ENCODE measurements around the gene ZFPM1.
A peak's percentile ranks its signal among the peaks of the same experiment; 100 is the strongest.

ZFPM1 gene

GRCh38 chr16:88526906-88527185, 73.8 kb downstream of the ZFPM1 start:
- DNase-seq (ENCODE audit: low read depth in 2 of 2), result no peak

DNA sequence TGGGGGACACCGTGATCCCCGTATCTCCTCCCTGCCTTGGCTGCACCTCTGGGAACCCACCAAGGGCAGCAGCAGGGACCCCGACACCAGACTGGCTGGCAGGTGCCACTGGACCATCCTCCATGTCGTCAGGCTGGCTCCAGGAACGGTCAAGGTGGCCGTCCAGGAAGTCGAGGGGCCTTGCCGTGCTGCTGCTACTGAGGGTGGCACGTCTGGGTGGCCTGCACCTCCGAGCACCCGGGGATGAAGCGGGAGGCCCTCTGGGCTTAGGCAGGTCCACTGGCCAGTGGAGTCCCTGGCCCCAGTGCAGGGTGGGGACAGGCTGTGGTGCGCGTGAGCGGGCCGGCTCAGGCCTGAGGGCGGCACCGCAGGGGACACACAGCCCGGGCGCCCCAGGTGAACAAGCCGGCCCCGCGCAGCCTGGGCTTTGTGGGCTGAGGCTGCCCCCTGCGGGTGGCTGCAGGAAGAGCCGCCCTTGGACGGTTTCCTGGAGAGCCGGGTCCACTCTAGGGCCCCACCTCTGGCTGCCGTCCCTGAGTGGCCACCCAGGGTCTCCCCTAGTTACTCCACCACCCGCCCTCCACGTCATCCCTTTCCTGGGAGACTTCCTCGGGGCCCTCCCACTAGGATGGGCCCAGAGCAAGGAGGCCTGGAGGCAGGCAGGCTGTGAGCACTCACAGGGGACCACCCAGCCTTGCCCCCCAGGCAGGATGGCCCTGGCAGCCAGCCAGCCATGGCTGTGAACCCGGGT, 74.3 kb downstream of the ZFPM1 start:
- DNase-seq (ENCODE audit: low read depth in 2 of 2), result peak; percentile 50

GRCh38 chr16:88527937-88528743, 75.1 kb downstream of the ZFPM1 start:
- DNase-seq (ENCODE audit: low read depth in 2 of 2), result no peak

DNA sequence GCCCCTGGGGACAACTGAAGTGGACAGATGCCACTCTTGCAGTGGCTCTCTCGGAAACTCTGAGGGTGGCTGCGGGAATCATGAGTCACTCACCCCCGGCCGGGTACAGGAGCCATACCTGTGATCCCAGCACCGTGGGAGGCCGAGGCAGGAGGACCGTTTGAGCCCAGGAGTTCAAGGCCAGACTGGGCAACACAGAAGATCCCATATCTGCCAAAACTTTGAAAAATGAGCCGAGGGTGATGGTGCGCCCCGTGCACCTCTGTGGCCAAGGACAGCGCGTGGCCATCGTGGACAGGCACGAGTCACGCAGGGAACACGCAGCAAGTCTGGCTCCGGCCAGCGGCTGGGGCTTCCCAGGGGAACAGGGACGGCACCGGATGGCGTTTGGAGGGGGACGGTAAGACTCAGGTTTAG, 75.8 kb downstream of the ZFPM1 start:
- no peak for DNase-seq (ENCODE audit: low read depth in 2 of 2)

GRCh38 chr16:88529596-88529995, 76.5 kb downstream of the ZFPM1 start:
- no peak for DNase-seq (ENCODE audit: low read depth in 2 of 2)

GRCh38 chr16:88530051-88530857, 77.2 kb downstream of the ZFPM1 start:
- DNase-seq (ENCODE audit: low read depth in 2 of 2), result no peak

GRCh38 chr16:88530858-88531203, 77.8 kb downstream of the ZFPM1 start:
- no peak for DNase-seq (ENCODE audit: low read depth in 2 of 2)

DNA sequence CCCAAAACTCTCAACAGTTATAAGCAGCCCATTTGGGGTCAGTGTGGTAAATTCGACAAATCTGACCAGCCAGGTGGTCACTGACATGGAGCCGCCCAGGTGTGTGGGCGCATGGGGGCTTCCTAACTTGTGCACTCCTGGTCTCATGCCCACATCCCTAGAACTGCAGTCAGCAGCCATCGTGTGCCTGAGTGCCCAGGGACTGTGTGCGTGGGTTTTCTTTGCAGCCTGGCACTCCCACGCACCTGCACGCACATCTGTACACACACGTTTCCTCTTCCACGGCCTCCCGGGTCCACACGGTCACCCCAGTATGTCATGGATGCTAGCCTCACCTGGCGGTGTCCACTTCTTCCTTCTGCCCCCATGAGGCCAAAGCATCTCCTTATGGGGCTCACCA, 78.3 kb downstream of the ZFPM1 start:
- no peak for DNase-seq (ENCODE audit: low read depth in 2 of 2)

DNA sequence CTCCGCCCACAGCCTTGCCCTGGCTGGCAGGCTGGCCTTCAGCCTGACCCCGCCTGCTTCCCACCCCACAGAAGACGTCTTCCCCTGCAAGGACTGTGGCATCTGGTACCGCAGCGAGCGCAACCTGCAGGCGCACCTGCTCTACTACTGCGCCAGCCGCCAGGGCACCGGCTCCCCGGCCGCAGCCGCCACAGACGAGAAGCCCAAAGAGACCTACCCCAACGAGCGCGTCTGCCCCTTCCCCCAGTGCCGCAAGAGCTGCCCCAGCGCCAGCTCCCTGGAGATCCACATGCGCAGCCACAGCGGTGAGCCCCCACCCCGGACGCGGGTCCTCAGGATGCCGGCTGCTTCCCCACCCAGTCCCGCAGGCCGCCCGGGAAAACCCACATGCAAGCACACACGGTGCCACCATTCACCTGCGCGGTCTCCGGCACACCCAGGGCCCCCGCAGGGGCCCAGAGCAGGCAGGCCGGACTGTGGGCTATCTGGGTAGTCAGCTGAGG, 78.9 kb downstream of the ZFPM1 start:
- DNase-seq (ENCODE audit: low read depth in 2 of 2), result no peak

- no peak for DNase-seq (ENCODE audit: low read depth in 2 of 2)
These were observed 79.6 kb downstream of the ZFPM1 start for GRCh38 chr16:88532434-88533241.

- DNase-seq (ENCODE audit: low read depth in 2 of 2), result no peak
These were observed 80.4 kb downstream of the ZFPM1 start for GRCh38 chr16:88533381-88533917.

- DNase-seq (ENCODE audit: low read depth in 2 of 2), result peak; percentile 63 to 64
These were observed 81.0 kb downstream of the ZFPM1 start for GRCh38 chr16:88533932-88534637.

GRCh38 chr16:88534638-88535190, 81.6 kb downstream of the ZFPM1 start:
- DNase-seq (ENCODE audit: low read depth in 2 of 2), result no peak

DNA sequence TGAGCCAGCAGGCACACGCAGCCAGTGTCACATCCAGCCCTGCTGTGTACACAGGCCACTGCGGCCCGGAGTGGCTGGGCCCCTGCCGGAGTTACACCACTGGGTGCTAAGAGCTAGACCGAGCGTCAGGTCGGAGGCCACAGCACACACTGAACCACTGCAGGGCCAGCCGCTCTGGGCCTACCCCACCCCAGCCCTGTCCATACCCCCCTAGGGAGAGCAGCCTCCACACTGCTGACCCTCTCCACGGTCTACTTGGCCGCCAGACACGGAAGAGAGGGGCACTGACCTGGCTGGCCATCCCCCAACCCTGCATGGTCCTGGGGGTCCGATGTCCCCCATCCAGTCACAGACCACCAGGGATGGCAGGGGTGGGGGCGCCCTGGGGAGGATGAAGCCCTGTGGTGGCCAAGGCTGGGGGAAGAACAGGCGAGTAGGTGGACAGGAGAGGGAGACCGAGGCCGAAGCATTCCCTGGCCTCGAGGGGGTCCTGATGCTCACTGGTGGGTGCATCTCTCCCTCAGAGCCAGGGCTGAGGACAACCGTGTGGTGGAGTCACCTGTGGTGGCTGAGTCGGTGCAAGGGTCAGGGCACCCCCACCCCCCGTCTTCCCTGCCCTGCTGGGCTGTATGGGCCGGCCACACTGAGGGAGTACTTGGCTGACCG, 82.2 kb downstream of the ZFPM1 start:
- no peak for DNase-seq (ENCODE audit: low read depth in 2 of 2)

GRCh38 chr16:88535857-88536222, 82.8 kb downstream of the ZFPM1 start:
- DNase-seq (ENCODE audit: low read depth in 2 of 2), result no peak

DNA sequence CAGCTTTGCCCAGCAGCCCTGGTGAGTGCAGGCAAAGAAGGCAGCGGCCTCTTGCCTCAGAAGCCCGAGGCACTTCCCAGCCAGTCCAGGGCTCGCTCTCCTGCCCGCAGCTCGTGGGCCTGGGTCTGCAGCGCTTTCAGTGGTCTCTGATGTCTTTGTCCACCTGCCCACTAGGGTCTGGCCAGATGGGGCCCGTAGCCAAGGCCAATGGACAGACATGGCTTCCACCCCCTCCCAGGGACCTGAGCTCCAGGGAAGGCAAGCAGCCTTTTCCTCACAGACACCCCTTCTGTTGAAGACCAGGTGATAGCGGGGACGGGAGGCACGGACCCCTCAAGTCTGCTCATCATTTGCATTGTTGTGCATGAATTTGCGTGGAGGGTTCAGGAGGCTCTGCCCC, 83.4 kb downstream of the ZFPM1 start:
- DNase-seq (ENCODE audit: low read depth in 2 of 2), result no peak

GRCh38 chr16:88536971-88537751, 84.1 kb downstream of the ZFPM1 start:
- DNase-seq (ENCODE audit: low read depth in 2 of 2), result no peak

DNA sequence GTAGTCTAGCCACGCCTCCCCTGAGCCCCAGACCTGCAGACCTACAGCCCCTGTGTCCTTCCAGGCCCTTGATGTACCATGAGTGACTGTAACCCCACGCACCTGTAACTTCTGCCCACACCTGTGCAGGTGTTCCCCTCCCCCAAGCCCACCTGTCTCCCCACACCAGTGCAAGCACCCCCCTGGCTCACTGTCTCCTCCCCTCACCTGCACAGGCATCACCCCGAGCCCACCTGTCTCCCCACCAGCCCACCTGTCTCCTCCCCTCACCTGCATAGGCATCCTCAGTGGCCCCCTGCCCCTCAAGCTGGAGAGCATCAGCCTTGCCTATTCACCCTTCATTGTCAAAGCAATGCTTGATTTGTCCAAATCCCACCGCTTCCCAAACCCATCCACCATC, 84.8 kb downstream of the ZFPM1 start:
- DNase-seq (ENCODE audit: low read depth in 2 of 2), result no peak
